Thyroid gland (tissue), 4 donors: Measurements from ENCODE around the gene CTDSPL.

Experiments used
- CTCF ChIP-seq, 6 experiments: fragments of 200-600 bp in 3 of 6; fragments of 450-650 bp in 3 of 6; sonication (generic) in 3 of 6; IDR thresholded peaks; one replicate each; pipeline ENCODE4 v1.5.1; 2016 to 2019; ENCODE audit warnings: antibody characterized with exemption in 6 of 6, mild to moderate bottlenecking in 2 of 6, inconsistent platforms in 1 of 6, moderate library complexity in 1 of 6
- POLR2A ChIP-seq, 2 donors: fragments of 450-650 bp; IDR thresholded peaks; one replicate each; pipeline ENCODE4 v1.6.1; 2017; ENCODE audit warnings: antibody characterized with exemption in 2 of 2, mild to moderate bottlenecking in 2 of 2, moderate library complexity in 1 of 2

- TF ChIP-seq CTCF (IDR thresholded peaks at IDR 0.05): no peak
- no peak for TF ChIP-seq POLR2A (IDR thresholded peaks at IDR 0.05)
Measured at GRCh38 chr3:38007754-38008090, 146.0 kb downstream of the CTDSPL start.
